Erythroblast (primary cell): ENCODE measurements around the gene BUB1B.

ENCODE experiments used
- DNase-seq, 2 experiments: peaks; one replicate each; lab custom pipeline; 2025; lab: John Stamatoyannopoulos, UW
- GATA1 ChIP-seq: IDR thresholded peaks from 2 replicates; pipeline ENCODE4 v1.6.1; 2011; ENCODE audit warnings: low read depth, mild to moderate bottlenecking, control low read depth, low read length, moderate library complexity
- POLR2A ChIP-seq: IDR thresholded peaks from 2 replicates; pipeline ENCODE4 v1.6.1; 2011; ENCODE audit warnings: mild to moderate bottlenecking, low read length

Gene BUB1B

GRCh38 chr15:40270246-40270995, 109.6 kb downstream of the BUB1B start:
- TF ChIP-seq POLR2A (no peak), GATA1 (no peak)
- DNase-seq, result no peak
